ENCODE measurements around the gene PLEKHJ1.
"Not testable (repeated sequence)": the region's sequence is repeated elsewhere in the genome, so short reads cannot be mapped to it uniquely, and the experiment has no call there.

PLEKHJ1 gene

GRCh38 chr19:2219726-2220125, 16.4 kb downstream of the PLEKHJ1 start:
- DNase-seq (ENCODE audit: low read depth): no peak

- DNase-seq (ENCODE audit: low read depth): no peak
Measured at GRCh38 chr19:2217591-2217990, 18.5 kb downstream of the PLEKHJ1 start.

- no peak for DNase-seq (ENCODE audit: low read depth)
Measured at GRCh38 chr19:2216361-2217225, 19.5 kb downstream of the PLEKHJ1 start.

GRCh38 chr19:2215281-2215751, 20.8 kb downstream of the PLEKHJ1 start:
- DNase-seq (ENCODE audit: low read depth): no peak

GRCh38 chr19:2214251-2214650, 21.9 kb downstream of the PLEKHJ1 start:
- no peak for DNase-seq (ENCODE audit: low read depth)

GRCh38 chr19:2213799-2214198, 22.3 kb downstream of the PLEKHJ1 start:
- no peak for DNase-seq (ENCODE audit: low read depth)

GRCh38 chr19:2212861-2213711, 23.0 kb downstream of the PLEKHJ1 start:
- DNase-seq (ENCODE audit: low read depth): no peak

GRCh38 chr19:2210987-2211740, 25.0 kb downstream of the PLEKHJ1 start:
- DNase-seq (ENCODE audit: low read depth): no peak

GRCh38 chr19:2210206-2210605, 25.9 kb downstream of the PLEKHJ1 start:
- no peak for DNase-seq (ENCODE audit: low read depth)

GRCh38 chr19:2209408-2209807, 26.7 kb downstream of the PLEKHJ1 start:
- no peak for DNase-seq (ENCODE audit: low read depth)

- no peak for DNase-seq (ENCODE audit: low read depth)
Measured at GRCh38 chr19:2208975-2209374, 27.2 kb downstream of the PLEKHJ1 start.

- DNase-seq (ENCODE audit: low read depth): peak; percentile 50
Measured at GRCh38 chr19:2207991-2208860, 27.9 kb downstream of the PLEKHJ1 start.

GRCh38 chr19:2207008-2207407, 29.1 kb downstream of the PLEKHJ1 start:
- DNase-seq (ENCODE audit: low read depth): no peak

GRCh38 chr19:2202366-2202765, 33.8 kb downstream of the PLEKHJ1 start:
- no peak for DNase-seq (ENCODE audit: low read depth)

- DNase-seq (ENCODE audit: low read depth): peak; percentile 49
Measured at GRCh38 chr19:2201473-2202148, 34.5 kb downstream of the PLEKHJ1 start.

GRCh38 chr19:2200624-2201294, 35.4 kb downstream of the PLEKHJ1 start:
- not testable (repeated sequence) for DNase-seq (ENCODE audit: low read depth)

- DNase-seq (ENCODE audit: low read depth): no peak
Measured at GRCh38 chr19:2199861-2200623, 36.1 kb downstream of the PLEKHJ1 start.

GRCh38 chr19:2199215-2199614, 36.9 kb downstream of the PLEKHJ1 start:
- DNase-seq (ENCODE audit: low read depth): no peak

GRCh38 chr19:2198317-2198716, 37.8 kb downstream of the PLEKHJ1 start:
- DNase-seq (ENCODE audit: low read depth): no peak
